HG02798 (cell line): ENCODE data around the gene FKBP5.
"Not testable (repeated sequence)": the region's sequence is repeated elsewhere in the genome, so short reads cannot be mapped to it uniquely, and the experiment has no call there.

ENCODE experiments used
- ATAC-seq: cut with Tn5 transposase; IDR thresholded peaks from one replicate; pipeline ENCODE4 v1.9.1; 2021; ENCODE audit warnings: mild to moderate bottlenecking; ENCODE audit not compliant: unreplicated experiment, poor library complexity

The FKBP5 gene

GRCh38 chr6:35629876-35630378 is 58.8 kb downstream of the FKBP5 start:
- no peak for ATAC-seq

GRCh38 chr6:35626401-35626800 is 62.3 kb downstream of the FKBP5 start:
- ATAC-seq, result no peak

- no peak for ATAC-seq
These were observed 64.2 kb downstream of the FKBP5 start for GRCh38 chr6:35624341-35625070.

GRCh38 chr6:35622283-35622682 is 66.4 kb downstream of the FKBP5 start:
- no peak for ATAC-seq

GRCh38 chr6:35620706-35621105 is 68.0 kb downstream of the FKBP5 start:
- no peak for ATAC-seq

- ATAC-seq, result no peak
These were observed 75.0 kb downstream of the FKBP5 start for GRCh38 chr6:35613762-35614161.

- no peak for ATAC-seq
These were observed 77.5 kb downstream of the FKBP5 start for GRCh38 chr6:35611240-35611639.

- no peak for ATAC-seq
These were observed 77.9 kb downstream of the FKBP5 start for GRCh38 chr6:35610830-35611229.

- ATAC-seq, result no peak
These were observed 79.1 kb downstream of the FKBP5 start for GRCh38 chr6:35609588-35609987.

- no peak for ATAC-seq
These were observed 81.0 kb downstream of the FKBP5 start for GRCh38 chr6:35607517-35608233.

- ATAC-seq, result no peak
These were observed 83.1 kb downstream of the FKBP5 start for GRCh38 chr6:35605600-35605999.

GRCh38 chr6:35603326-35604202 is 85.2 kb downstream of the FKBP5 start:
- no peak for ATAC-seq

GRCh38 chr6:35602133-35602946 is 86.4 kb downstream of the FKBP5 start:
- ATAC-seq, result no peak

- no peak for ATAC-seq
These were observed 87.2 kb downstream of the FKBP5 start for GRCh38 chr6:35601331-35602132.

- ATAC-seq, result no peak
These were observed 88.0 kb downstream of the FKBP5 start for GRCh38 chr6:35600659-35601125.

- ATAC-seq, result no peak
These were observed 88.7 kb downstream of the FKBP5 start for GRCh38 chr6:35599761-35600658.

- not testable (repeated sequence) for ATAC-seq
These were observed 90.1 kb downstream of the FKBP5 start for GRCh38 chr6:35598621-35599020.
